ENCODE results near the gene AGBL4. TPM values are rescaled to one million over a fixed set of nuclear protein-coding genes. Genes with fewer than 3 reads are reported as not detected.

Gene AGBL4
- total RNA-seq, 1 donor from 2014 or later: 2.1 TPM

GRCh38 chr1:48750109-48750508 lies 1273.6 kb downstream of the AGBL4 start:
- Histone ChIP-seq H3K27me3 (ENCODE audit: low read depth) (no peaks in the 10 kb centered on the region), H3K4me1 (no peaks in the 10 kb centered on the region), H3K4me3 (no peak overlapping the region), H3K27ac (no peak overlapping the region), H3K9me3 (no peaks in the 10 kb centered on the region), H3K36me3 (peaks cover 19% of the 10 kb centered on the region)
- peak in 1 of 2 donors; percentile 15 for ATAC-seq
- intact Hi-C loops (cut with DNase I): no loop called here
- no peak for DNase-seq
- no peak for TF ChIP-seq CTCF (IDR thresholded peaks at IDR 0.05)

DNA sequence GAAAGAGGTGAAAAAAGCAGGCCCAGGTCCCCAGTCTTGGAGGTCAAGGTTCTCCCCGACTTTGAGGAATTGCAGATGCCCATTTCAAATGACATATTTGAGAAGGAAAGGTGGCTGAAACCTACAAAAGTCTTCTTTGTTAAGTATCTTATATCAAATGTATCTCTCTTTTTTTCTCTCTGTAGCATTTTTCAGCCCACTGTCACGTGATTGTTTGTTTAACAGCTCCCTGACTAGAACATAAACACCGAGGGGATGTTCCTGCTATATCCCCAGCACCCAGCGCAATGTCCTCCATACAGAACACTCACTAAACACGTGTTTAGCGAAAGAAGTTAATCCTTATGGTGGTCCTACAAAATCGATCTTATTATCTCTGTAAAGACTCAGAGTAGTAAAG lies 1274.7 kb downstream of the AGBL4 start:
- Histone ChIP-seq H3K4me1 (no peaks in the 10 kb centered on the region), H3K4me3 (no peak overlapping the region), H3K27me3 (ENCODE audit: low read depth) (no peaks in the 10 kb centered on the region), H3K36me3 (peaks cover 19% of the 10 kb centered on the region), H3K27ac (no peak overlapping the region), H3K9me3 (no peaks in the 10 kb centered on the region)
- no peak for TF ChIP-seq CTCF (IDR thresholded peaks at IDR 0.05)
- ATAC-seq: no peak
- no peak for DNase-seq
- intact Hi-C loops (cut with DNase I): no loop called here

DNA sequence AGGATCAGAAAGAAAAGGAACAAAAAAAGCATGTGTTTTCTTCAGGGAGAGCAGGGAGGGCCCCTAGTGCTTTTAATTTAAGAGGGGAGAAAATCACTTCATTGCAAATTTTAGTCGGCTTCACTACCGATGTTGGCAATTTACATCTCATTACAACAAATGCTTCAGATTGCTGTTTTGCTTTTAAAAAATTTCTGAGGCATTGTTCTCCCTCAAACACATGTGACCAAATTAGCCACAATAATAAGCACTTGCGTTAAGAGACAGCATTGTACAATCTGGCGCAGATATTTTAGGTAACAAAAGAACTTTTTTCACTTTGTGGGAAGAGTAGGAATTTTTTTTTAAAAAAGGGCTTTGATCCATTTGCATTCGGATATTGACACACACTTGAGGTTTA lies 1276.8 kb downstream of the AGBL4 start:
- H3K27ac ChIP-seq: no peak overlapping the region
- H3K36me3 ChIP-seq: peaks cover 19% of the 10 kb centered on the region
- ATAC-seq (no peak), DNase-seq (no peak)
- H3K4me3 ChIP-seq: no peak overlapping the region
- no peaks in the 10 kb centered on the region for H3K4me1 ChIP-seq
- no peak for TF ChIP-seq CTCF (IDR thresholded peaks at IDR 0.05)
- no peaks in the 10 kb centered on the region for H3K9me3 ChIP-seq
- no peaks in the 10 kb centered on the region for H3K27me3 ChIP-seq (ENCODE audit: low read depth)
- intact Hi-C loops (cut with DNase I): no loop called here

DNA sequence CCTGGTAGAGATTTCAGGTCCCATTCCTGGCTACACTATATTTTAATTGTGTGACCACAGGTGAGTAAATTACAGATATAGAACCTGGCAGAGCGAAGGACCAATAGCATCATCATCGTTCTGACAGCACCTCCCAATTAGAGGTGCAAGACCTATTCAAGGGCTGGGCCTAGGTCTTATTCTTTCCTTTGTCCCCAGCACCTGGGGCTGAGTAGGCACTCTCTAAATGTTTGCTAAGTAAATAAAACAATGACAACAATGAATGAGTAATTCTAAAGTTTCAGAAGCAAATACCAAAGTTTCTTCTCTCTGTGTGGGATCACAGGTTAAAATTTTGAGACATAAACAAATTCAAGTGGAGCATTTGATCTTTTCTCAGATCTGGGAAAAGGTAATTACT lies 1279.7 kb downstream of the AGBL4 start:
- no peak overlapping the region for H3K27ac ChIP-seq
- ATAC-seq (no peak), DNase-seq (no peak)
- no peaks in the 10 kb centered on the region for H3K9me3 ChIP-seq
- intact Hi-C loops (cut with DNase I): no loop called here
- no peaks in the 10 kb centered on the region for H3K27me3 ChIP-seq (ENCODE audit: low read depth)
- TF ChIP-seq CTCF (IDR thresholded peaks at IDR 0.05): no peak
- H3K4me3 ChIP-seq: no peak overlapping the region
- no peaks in the 10 kb centered on the region for H3K4me1 ChIP-seq
- peaks cover 24% of the 10 kb centered on the region for H3K36me3 ChIP-seq

GRCh38 chr1:48743480-48743879 lies 1280.3 kb downstream of the AGBL4 start:
- TF ChIP-seq CTCF (IDR thresholded peaks at IDR 0.05): no peak
- Histone ChIP-seq H3K4me3 (no peak overlapping the region), H3K27me3 (ENCODE audit: low read depth) (no peaks in the 10 kb centered on the region), H3K27ac (no peak overlapping the region), H3K4me1 (no peaks in the 10 kb centered on the region), H3K36me3 (peaks cover 23% of the 10 kb centered on the region), H3K9me3 (no peaks in the 10 kb centered on the region)
- intact Hi-C loops (cut with DNase I): no loop called here
- ATAC-seq: no peak
- no peak for DNase-seq

DNA sequence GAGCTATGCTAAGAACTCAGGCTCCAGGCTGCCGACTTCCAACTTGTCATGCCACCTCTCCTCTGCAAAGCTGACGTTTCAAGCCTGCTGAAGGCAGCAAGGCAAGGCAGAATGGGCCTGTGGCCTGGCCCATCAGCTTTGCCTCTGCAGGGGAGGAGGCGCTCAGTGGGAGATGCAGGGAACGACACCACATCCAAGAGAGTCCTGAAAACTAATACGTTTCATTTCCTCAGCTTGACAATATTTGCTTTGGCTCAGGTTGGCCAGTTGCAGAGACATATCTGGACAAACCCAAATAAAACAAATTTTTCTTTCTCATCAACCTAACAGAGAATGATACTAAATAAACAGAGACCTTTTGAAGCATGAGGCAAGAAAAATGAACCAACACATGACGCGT lies 1282.4 kb downstream of the AGBL4 start:
- DNase-seq: no peak
- H3K36me3 ChIP-seq: peaks cover 19% of the 10 kb centered on the region
- H3K27ac ChIP-seq: no peak overlapping the region
- TF ChIP-seq CTCF (IDR thresholded peaks at IDR 0.05): no peak
- peak in 1 of 2 donors; percentile 27 for ATAC-seq
- no peak overlapping the region for H3K4me3 ChIP-seq
- intact Hi-C loops (cut with DNase I): no loop called here
- no peaks in the 10 kb centered on the region for H3K9me3 ChIP-seq
- H3K4me1 ChIP-seq: no peaks in the 10 kb centered on the region
- no peaks in the 10 kb centered on the region for H3K27me3 ChIP-seq (ENCODE audit: low read depth)
